A549 (cell line): Measurements from ENCODE around the gene DPP10. TPM values are rescaled to one million over a fixed set of nuclear protein-coding genes. Genes with fewer than 3 reads are reported as not detected.

Experiments used
- ATAC-seq, 2 experiments: fragments of 200-7000 bp in 1 of 2; fragments of >200 bp in 1 of 2; cut with Nextera tagmentation in 1 of 2; cut with Tn5 transposase in 1 of 2; 3 replicates each; pipeline versions ENCODE4 v1.8.0 to v1.9.1; 2018 to 2020; ENCODE audit warnings: mild to moderate bottlenecking in 1 of 2, moderate library complexity in 1 of 2
- CTCF ChIA-PET: fragments of 300-600 bp; sonication (Branson Sonifier 250); formaldehyde crosslinking; extraction: SDS; loops from one replicate; lab custom pipeline; 2021; ENCODE audit warnings: antibody characterized with exemption, inconsistent platforms; lab: Yijun Ruan, JAX
- POLR2A ChIA-PET: fragments of 350-600 bp; formaldehyde crosslinking; extraction: SDS; loops from one replicate; lab custom pipeline; 2021; ENCODE audit warnings: antibody characterized with exemption, inconsistent platforms; lab: Yijun Ruan, JAX
- DNase-seq, 2 experiments: peaks; one replicate each; pipeline versions ENCODE4 v3.0.0 to v3.0.0-alpha.2; 2011 to 2016; ENCODE audit warnings: low read depth in 1 of 2, low spot score in 1 of 2
- FAIRE-seq: peaks from 2 replicates; lab custom pipeline; 2011; peaks lifted over from hg19 to GRCh38; lab: Jason Lieb, UNC
- H3K27ac ChIP-seq, 2 experiments: fragments of >200 bp; sonication (Bioruptor Twin); formaldehyde crosslinking; 3 replicates each; pipeline ENCODE4 v1.5.1; 2016 to 2017
- H3K4me1 ChIP-seq: fragments of >200 bp; sonication (Bioruptor Twin); formaldehyde crosslinking; 3 replicates; pipeline ENCODE4 v1.6.1; 2016
- H3K4me2 ChIP-seq: fragments of >200 bp; sonication (Bioruptor Twin); formaldehyde crosslinking; 3 replicates; pipeline ENCODE4 v1.6.1; 2016
- H3K4me3 ChIP-seq: fragments of >200 bp; sonication (Bioruptor Twin); formaldehyde crosslinking; 3 replicates; pipeline ENCODE4 v1.5.1; 2016
- H3K9me3 ChIP-seq: fragments of >200 bp; sonication (Bioruptor Twin); formaldehyde crosslinking; 3 replicates; pipeline ENCODE4 v1.6.1; 2016
- ATOH8 ChIP-seq: fragments of 250-450 bp; sonication (Bioruptor Pico); IDR thresholded peaks from 2 replicates; pipeline ENCODE4 v1.5.0; 2020; ENCODE audit warnings: low read depth, mild to moderate bottlenecking, moderate library complexity
- CBX2 ChIP-seq: fragments of 200-600 bp; sonication (generic); IDR thresholded peaks from 2 replicates; pipeline ENCODE4 v1.6.1; 2016; ENCODE audit warnings: low read depth, mild to moderate bottlenecking, borderline replicate concordance
- CHD2 ChIP-seq: fragments of 150-350 bp; IDR thresholded peaks from 2 replicates; pipeline ENCODE4 v1.6.1; 2014; ENCODE audit warnings: low read length; ENCODE audit not compliant: partially characterized antibody
- CTCF ChIP-seq: fragments of >200 bp; sonication (Bioruptor Twin); formaldehyde crosslinking; IDR thresholded peaks from 3 replicates; pipeline ENCODE4 v1.5.1; 2016
- EHMT2 ChIP-seq: fragments of 200-600 bp; sonication (generic); IDR thresholded peaks from 2 replicates; pipeline ENCODE4 v1.6.1; 2016; ENCODE audit warnings: antibody characterized with exemption, low read depth, mild to moderate bottlenecking, moderate library complexity
- ESRRA ChIP-seq: fragments of 150-350 bp; IDR thresholded peaks from 2 replicates; pipeline ENCODE4 v1.6.1; 2014; ENCODE audit warnings: mild to moderate bottlenecking, low read length, borderline replicate concordance
- FOXS1 ChIP-seq: fragments of 250-450 bp; sonication (Bioruptor Pico); IDR thresholded peaks from 2 replicates; pipeline ENCODE4 v1.5.0; 2020; ENCODE audit warnings: mild to moderate bottlenecking, moderate library complexity
- GATA3 ChIP-seq: IDR thresholded peaks from 2 replicates; pipeline ENCODE4 v1.6.1; 2012; ENCODE audit warnings: borderline replicate concordance
- HDAC2 ChIP-seq: fragments of 200-600 bp; sonication (generic); IDR thresholded peaks from 2 replicates; pipeline ENCODE4 v1.6.1; 2016
- HES2 ChIP-seq: fragments of >200 bp; sonication (Bioruptor Twin); formaldehyde crosslinking; IDR thresholded peaks from 2 replicates; pipeline ENCODE4 v1.6.1; 2016
- HEYL ChIP-seq: fragments of 250-450 bp; sonication (Bioruptor Pico); IDR thresholded peaks from 2 replicates; pipeline ENCODE4 v1.8.0; 2021; ENCODE audit warnings: mild to moderate bottlenecking, moderate library complexity
- HOXA7 ChIP-seq: fragments of 250-450 bp; sonication (Bioruptor Pico); IDR thresholded peaks from 2 replicates; pipeline ENCODE4 v1.5.0; 2020; ENCODE audit warnings: mild to moderate bottlenecking, moderate library complexity
- HOXB13 ChIP-seq: fragments of 250-450 bp; sonication (Bioruptor Pico); IDR thresholded peaks from 2 replicates; pipeline ENCODE4 v1.5.0; 2020; ENCODE audit warnings: low read depth, mild to moderate bottlenecking, moderate library complexity
- HOXB5 ChIP-seq: fragments of 250-450 bp; sonication (Bioruptor Pico); IDR thresholded peaks from 2 replicates; pipeline ENCODE4 v1.5.0; 2020; ENCODE audit warnings: mild to moderate bottlenecking, moderate library complexity
- JUN ChIP-seq, 2 experiments: fragments of >200 bp; sonication (Bioruptor Twin); formaldehyde crosslinking; IDR thresholded peaks; 2 replicates in 1 of 2; 3 replicates in 1 of 2; pipeline ENCODE4 v1.6.1; 2016 to 2017
- JUNB ChIP-seq: fragments of >200 bp; sonication (Bioruptor Twin); formaldehyde crosslinking; IDR thresholded peaks from 2 replicates; pipeline ENCODE4 v1.6.1; 2016
- KDM1A ChIP-seq: fragments of 200-600 bp; sonication (generic); IDR thresholded peaks from 2 replicates; pipeline ENCODE4 v1.6.1; 2016; ENCODE audit warnings: low read depth, mild to moderate bottlenecking
- MAFK ChIP-seq: fragments of 450-650 bp; IDR thresholded peaks from 2 replicates; pipeline ENCODE4 v1.6.1; 2014; ENCODE audit not compliant: partially characterized antibody
- MAX ChIP-seq: IDR thresholded peaks from 2 replicates; pipeline ENCODE4 v1.6.1; 2012
- MYC ChIP-seq: IDR thresholded peaks from 2 replicates; pipeline ENCODE4 v1.6.1; 2012; ENCODE audit warnings: mild to moderate bottlenecking, inconsistent platforms, low read length, improper control_type of control experiment, borderline replicate concordance
- NFE2L2 ChIP-seq: fragments of 150-350 bp; conservative IDR thresholded peaks from 2 replicates; pipeline ENCODE4 v1.6.1; 2014; ENCODE audit warnings: low read length
- NR3C1 ChIP-seq: fragments of >200 bp; sonication (Bioruptor Twin); formaldehyde crosslinking; IDR thresholded peaks from 3 replicates; pipeline ENCODE4 v1.6.1; 2017
- POLR2A ChIP-seq: IDR thresholded peaks from 2 replicates; pipeline ENCODE4 v1.6.1; 2012; ENCODE audit warnings: mild to moderate bottlenecking, low read length
- SMC3 ChIP-seq: fragments of >200 bp; sonication (Bioruptor Twin); formaldehyde crosslinking; IDR thresholded peaks from 3 replicates; pipeline ENCODE4 v1.6.1; 2018; ENCODE audit warnings: inconsistent platforms
- SREBF2 ChIP-seq: fragments of 450-650 bp; IDR thresholded peaks from 2 replicates; pipeline ENCODE4 v1.6.1; 2014; ENCODE audit warnings: mild to moderate bottlenecking, moderate library complexity
- TFCP2L1 ChIP-seq: fragments of 250-450 bp; sonication (Bioruptor Pico); IDR thresholded peaks from 2 replicates; pipeline ENCODE4 v1.5.0; 2021; ENCODE audit warnings: mild to moderate bottlenecking
- TP53 ChIP-seq: fragments of 250-450 bp; sonication (Bioruptor Pico); IDR thresholded peaks from 2 replicates; pipeline ENCODE4 v1.5.0; 2021; ENCODE audit warnings: mild to moderate bottlenecking, moderate library complexity
- USF2 ChIP-seq: fragments of 450-650 bp; IDR thresholded peaks from 2 replicates; pipeline ENCODE4 v1.6.1; 2014; ENCODE audit warnings: antibody characterized with exemption
- ZC3H11A ChIP-seq: fragments of 450-650 bp; IDR thresholded peaks from 2 replicates; pipeline ENCODE4 v1.6.1; 2014; ENCODE audit warnings: antibody characterized with exemption, mild to moderate bottlenecking
- ZFP36 ChIP-seq: fragments of 450-650 bp; IDR thresholded peaks from 2 replicates; pipeline ENCODE4 v1.6.1; 2014; ENCODE audit warnings: borderline replicate concordance; ENCODE audit not compliant: partially characterized antibody
- WGBS: methylation state at CpG from one replicate; pipeline ENCODE4 v1.1.6; 2017; ENCODE audit errors: missing lambda C conversion rate; 5-methylcytosine and 5-hydroxymethylcytosine counted together
- polyA plus RNA-seq, 4 experiments: library from polyadenylated mRNA; depleted of rRNA in 3 of 4; stranded (reverse); fragments of >200 nt; fragmentation: RNase III in 1 of 4; extraction: RNeasy Plus Mini Kit Qiagen cat#74134 plus additional on column Dnase treatment in 1 of 4; gene quantifications; 2 replicates in 3 of 4; 3 replicates in 1 of 4; pipeline ENCODE4 v1.2.3, GENCODE V29; 2011 to 2017

The DPP10 gene
- polyA plus RNA-seq, 2 of the 4 experiments (the other 2 are of a cell fraction), result not detected

- H3K27ac ChIP-seq, result no peak overlapping the region
- no peaks in the 10 kb centered on the region for H3K9me3 ChIP-seq
- DNase-seq (no peak), ATAC-seq (no peak), FAIRE-seq (no peak)
- no peaks in the 10 kb centered on the region for H3K4me1 ChIP-seq
- H3K4me3 ChIP-seq, result no peak overlapping the region
- H3K4me2 ChIP-seq, result no peak overlapping the region
- TF ChIP-seq POLR2A (no peak), ATOH8 (CRISPR knock-in tag) (no peak), MAX (no peak), JUN (IDR thresholded peaks at IDR 0.05) (no peak), SMC3 (no peak), KDM1A (no peak), MAFK (peak; percentile 17), HOXA7 (CRISPR knock-in tag) (no peak)
- TF ChIP-seq, all 56 proteins: peak for 1
- WGBS, result 56% methylated on average over 5 of the region's 5 CpGs
- ChIA-PET CTCF (no interaction called here), POLR2A (no interaction called here)
Observed at GRCh38 chr2:114960389-114960788, 517.9 kb downstream of the DPP10 start.

- CTCF ChIA-PET, result no interaction called here
- no peak for TF ChIP-seq HES2
- TF ChIP-seq NFE2L2, result no peak
- TF ChIP-seq ZFP36, result no peak
- TF ChIP-seq KDM1A, result no peak
- TF ChIP-seq CHD2, result no peak
- no peak for TF ChIP-seq ZC3H11A
- TF ChIP-seq HOXB13 (CRISPR knock-in tag), result no peak
- no peak for TF ChIP-seq ESRRA
- no peak for TF ChIP-seq HOXB5 (CRISPR knock-in tag)
- TF ChIP-seq FOXS1, result no peak
- TF ChIP-seq NR3C1, result no peak
- TF ChIP-seq MYC, result no peak
- Histone ChIP-seq H3K4me1 (no peaks in the 10 kb centered on the region), H3K4me3 (no peak overlapping the region), H3K27ac (no peak overlapping the region), H3K4me2 (no peak overlapping the region), H3K9me3 (no peaks in the 10 kb centered on the region)
- no peak for FAIRE-seq
- 13% methylated on average over 3 of the region's 3 CpGs for WGBS
- POLR2A ChIA-PET, result no interaction called here
- no peak for ATAC-seq
- no peak for DNase-seq
Observed at GRCh38 chr2:114962532-114962931, 520.1 kb downstream of the DPP10 start.

GRCh38 chr2:114968748-114969400 lies 526.4 kb downstream of the DPP10 start:
- FAIRE-seq, result no peak
- POLR2A ChIA-PET, result no interaction called here
- 5% methylated on average over 2 of the region's 2 CpGs for whole genome bisulfite sequencing

More at GRCh38 chr2:114968748-114969400, 526.4 kb downstream of the DPP10 start:
- H3K9me3 ChIP-seq, result no peaks in the 10 kb centered on the region
- CTCF ChIA-PET, result no interaction called here
- TF ChIP-seq GATA3, result no peak
- no peak for TF ChIP-seq HEYL (CRISPR knock-in tag)
- TF ChIP-seq TFCP2L1 (CRISPR knock-in tag), result no peak
- no peak for TF ChIP-seq JUNB
- TF ChIP-seq SREBF2, result no peak
- TF ChIP-seq MAX, result no peak
- no peak for TF ChIP-seq HOXB13 (CRISPR knock-in tag)
- no peak for TF ChIP-seq CTCF
- no peak for TF ChIP-seq USF2
- no peak for TF ChIP-seq MYC
- no peak for TF ChIP-seq CBX2
- no peak for TF ChIP-seq ZC3H11A
- TF ChIP-seq HES2, result no peak
- TF ChIP-seq TP53 (CRISPR knock-in tag), result no peak
- no peak for TF ChIP-seq EHMT2
- no peak for TF ChIP-seq HDAC2
- no peak for TF ChIP-seq NFE2L2
- no peak overlapping the region for H3K4me2 ChIP-seq
- DNase-seq (no peak), ATAC-seq (no peak)
- H3K4me3 ChIP-seq, result no peak overlapping the region
- no peaks in the 10 kb centered on the region for H3K4me1 ChIP-seq
- no peak overlapping the region for H3K27ac ChIP-seq
